ENCODE data around the gene NRP2.

GRCh38 chr2:205680067-205680466 lies 2.2 kb upstream of the NRP2 start:
- no peak for TF ChIP-seq POLR2A (IDR thresholded peaks at IDR 0.05; ENCODE audit: low read depth, low read length)
- no peak for TF ChIP-seq TAF1 (IDR thresholded peaks at IDR 0.05; ENCODE audit: borderline replicate concordance, low read depth, low read length)
